ENCODE data around the gene KCNIP3. TPM values are rescaled to one million over a fixed set of nuclear protein-coding genes. Genes with fewer than 3 reads are reported as not detected.
"Not testable (repeated sequence)": the region's sequence is repeated elsewhere in the genome, so short reads cannot be mapped to it uniquely, and the experiment has no call there.

Gene KCNIP3
- total RNA-seq, 1 donor, result 2.6 TPM

GRCh38 chr2:95265182-95265581, 32.0 kb upstream of the KCNIP3 start:
- H3K4me3 ChIP-seq (ENCODE audit: low read depth, low read length), result no peak overlapping the region
- DNase-seq (ENCODE audit: low read depth), result no peak
- TF ChIP-seq CTCF (IDR thresholded peaks at IDR 0.05; ENCODE audit: insufficient read depth, low read depth, low read length), result no peak

GRCh38 chr2:95266781-95267430, 30.2 kb upstream of the KCNIP3 start:
- no peak overlapping the region for H3K4me3 ChIP-seq (ENCODE audit: low read depth, low read length)

GRCh38 chr2:95267458-95268210, 29.5 kb upstream of the KCNIP3 start:
- peak; percentile 56 for DNase-seq (ENCODE audit: low read depth)
- H3K4me3 ChIP-seq (ENCODE audit: low read depth, low read length), result no peak overlapping the region
- no peak for TF ChIP-seq CTCF (IDR thresholded peaks at IDR 0.05; ENCODE audit: insufficient read depth, low read depth, low read length)

More at GRCh38 chr2:95266781-95267430, 30.2 kb upstream of the KCNIP3 start:
- TF ChIP-seq CTCF (IDR thresholded peaks at IDR 0.05; ENCODE audit: insufficient read depth, low read depth, low read length), result no peak
- no peak for DNase-seq (ENCODE audit: low read depth)

GRCh38 chr2:95268211-95269035, 28.7 kb upstream of the KCNIP3 start:
- no peak for DNase-seq (ENCODE audit: low read depth)
- no peak for TF ChIP-seq CTCF (IDR thresholded peaks at IDR 0.05; ENCODE audit: insufficient read depth, low read depth, low read length)
- H3K4me3 ChIP-seq (ENCODE audit: low read depth, low read length), result no peak overlapping the region

- no peak overlapping the region for H3K4me3 ChIP-seq (ENCODE audit: low read depth, low read length)
- DNase-seq (ENCODE audit: low read depth), result no peak
- no peak for TF ChIP-seq CTCF (IDR thresholded peaks at IDR 0.05; ENCODE audit: insufficient read depth, low read depth, low read length)
These were observed 28.0 kb upstream of the KCNIP3 start for GRCh38 chr2:95269036-95269680.

- not testable (repeated sequence) for H3K4me3 ChIP-seq (ENCODE audit: low read depth, low read length); DNase-seq (ENCODE audit: low read depth)
These were observed 27.4 kb upstream of the KCNIP3 start for GRCh38 chr2:95269745-95270144.

All from fibroblast of villous mesenchyme (primary cell).